ENCODE data around the gene ABR.

DNA sequence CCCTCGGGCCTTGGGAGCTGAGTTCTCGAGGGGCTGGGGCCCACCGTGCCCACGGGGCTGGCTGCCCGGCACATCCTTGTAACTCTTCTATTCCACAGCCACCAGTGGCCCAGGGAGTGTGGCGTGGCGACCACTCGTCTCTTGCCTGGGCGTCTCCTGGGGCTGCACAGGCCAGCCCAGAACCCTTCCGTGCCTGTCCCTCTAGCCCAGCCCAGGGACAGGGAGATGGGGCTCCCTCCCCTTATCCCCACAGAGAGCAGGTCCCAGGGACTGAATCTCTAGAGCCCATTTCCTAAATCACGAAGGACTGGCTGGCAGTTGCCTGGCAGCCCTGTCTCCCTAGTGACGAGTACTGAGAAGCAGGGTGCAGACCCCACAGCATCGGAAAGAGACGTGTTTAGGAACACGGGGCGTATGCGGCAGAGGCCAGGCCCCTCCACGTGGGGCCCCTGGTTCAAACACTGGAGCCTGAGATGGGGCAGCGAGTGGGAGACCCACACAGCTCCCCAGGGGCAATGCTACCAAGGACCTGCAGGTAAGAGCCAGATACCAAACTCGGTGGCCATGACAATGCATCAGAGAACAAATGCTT lies 131.8 kb downstream of the ABR start:
- TF ChIP-seq, protein P1, sequence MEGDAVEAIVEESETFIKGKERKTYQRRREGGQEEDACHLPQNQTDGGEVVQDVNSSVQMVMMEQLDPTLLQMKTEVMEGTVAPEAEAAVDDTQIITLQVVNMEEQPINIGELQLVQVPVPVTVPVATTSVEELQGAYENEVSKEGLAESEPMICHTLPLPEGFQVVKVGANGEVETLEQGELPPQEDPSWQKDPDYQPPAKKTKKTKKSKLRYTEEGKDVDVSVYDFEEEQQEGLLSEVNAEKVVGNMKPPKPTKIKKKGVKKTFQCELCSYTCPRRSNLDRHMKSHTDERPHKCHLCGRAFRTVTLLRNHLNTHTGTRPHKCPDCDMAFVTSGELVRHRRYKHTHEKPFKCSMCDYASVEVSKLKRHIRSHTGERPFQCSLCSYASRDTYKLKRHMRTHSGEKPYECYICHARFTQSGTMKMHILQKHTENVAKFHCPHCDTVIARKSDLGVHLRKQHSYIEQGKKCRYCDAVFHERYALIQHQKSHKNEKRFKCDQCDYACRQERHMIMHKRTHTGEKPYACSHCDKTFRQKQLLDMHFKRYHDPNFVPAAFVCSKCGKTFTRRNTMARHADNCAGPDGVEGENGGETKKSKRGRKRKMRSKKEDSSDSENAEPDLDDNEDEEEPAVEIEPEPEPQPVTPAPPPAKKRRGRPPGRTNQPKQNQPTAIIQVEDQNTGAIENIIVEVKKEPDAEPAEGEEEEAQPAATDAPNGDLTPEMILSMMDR (conservative IDR thresholded peaks at IDR 0.05; ENCODE audit: low read length): no peak
- no peak for TF ChIP-seq EZH2phosphoT487 (IDR thresholded peaks at IDR 0.05; ENCODE audit: borderline replicate concordance)

Measured in Loucy (cell line).